ENCODE measurements around the gene NCOA5. TPM values are rescaled to one million over a fixed set of nuclear protein-coding genes. Genes with fewer than 3 reads are reported as not detected.

NCOA5 gene
- total RNA-seq, 1 donor from 2014 or later = 46.4 TPM

- DNase-seq (no peak), ATAC-seq (ENCODE audit: low read depth) (peak; percentile 53)
- POLR2A ChIA-PET = interaction anchor here (0.6 to 1.7 kb wide), 12 partner anchors 9 to 1133 kb away, joined by 3 to 18 read pairs (median 4); no protein-coding TSS in a partner anchor
- Mint-ChIP-seq H3K27me3 (no peaks in the 10 kb centered on the region), H3K9me3 (no peaks in the 10 kb centered on the region), H3K27ac (peak overlapping the region; percentile 79), H3K36me3 (ENCODE audit: low read depth) (no peaks in the 10 kb centered on the region), H3K4me1 (peaks cover 75% of the 10 kb centered on the region), H3K4me3 (peak overlapping the region; percentile 54)
- TF ChIP-seq, protein P1, sequence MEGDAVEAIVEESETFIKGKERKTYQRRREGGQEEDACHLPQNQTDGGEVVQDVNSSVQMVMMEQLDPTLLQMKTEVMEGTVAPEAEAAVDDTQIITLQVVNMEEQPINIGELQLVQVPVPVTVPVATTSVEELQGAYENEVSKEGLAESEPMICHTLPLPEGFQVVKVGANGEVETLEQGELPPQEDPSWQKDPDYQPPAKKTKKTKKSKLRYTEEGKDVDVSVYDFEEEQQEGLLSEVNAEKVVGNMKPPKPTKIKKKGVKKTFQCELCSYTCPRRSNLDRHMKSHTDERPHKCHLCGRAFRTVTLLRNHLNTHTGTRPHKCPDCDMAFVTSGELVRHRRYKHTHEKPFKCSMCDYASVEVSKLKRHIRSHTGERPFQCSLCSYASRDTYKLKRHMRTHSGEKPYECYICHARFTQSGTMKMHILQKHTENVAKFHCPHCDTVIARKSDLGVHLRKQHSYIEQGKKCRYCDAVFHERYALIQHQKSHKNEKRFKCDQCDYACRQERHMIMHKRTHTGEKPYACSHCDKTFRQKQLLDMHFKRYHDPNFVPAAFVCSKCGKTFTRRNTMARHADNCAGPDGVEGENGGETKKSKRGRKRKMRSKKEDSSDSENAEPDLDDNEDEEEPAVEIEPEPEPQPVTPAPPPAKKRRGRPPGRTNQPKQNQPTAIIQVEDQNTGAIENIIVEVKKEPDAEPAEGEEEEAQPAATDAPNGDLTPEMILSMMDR (IDR thresholded peaks at IDR 0.05) = no peak
- intact Hi-C loops (cut with micrococcal nuclease) = loop anchor here (1.0 kb wide), 1 partner anchor 8 kb away; no protein-coding TSS in a partner anchor
- CTCF ChIA-PET = interaction anchor here (0.9 kb wide), 1 partner anchor 97 kb away, joined by 3 read pairs; no protein-coding TSS in a partner anchor
Measured at GRCh38 chr20:46111028-46111835, 21.5 kb upstream of the NCOA5 start.

- DNase-seq (no peak), ATAC-seq (ENCODE audit: low read depth) (no peak)
- intact Hi-C loops (cut with micrococcal nuclease) = loop anchor here (1.0 to 5.0 kb wide), 4 partner anchors 9 to 742 kb away; partner anchors contain the start of genes CD40 and NCOA5
- Mint-ChIP-seq H3K4me3 (peak overlapping the region; percentile 56), H3K27me3 (no peaks in the 10 kb centered on the region), H3K4me1 (peaks cover 65% of the 10 kb centered on the region), H3K9me3 (no peaks in the 10 kb centered on the region), H3K36me3 (ENCODE audit: low read depth) (no peaks in the 10 kb centered on the region), H3K27ac (peak overlapping the region; percentile 92)
- CTCF ChIA-PET = interaction anchor here (0.8 kb wide), 1 partner anchor 9 kb away, joined by 3 read pairs; the partner anchor contains the start of gene CD40
- POLR2A ChIA-PET = interaction anchor here (1.0 to 3.1 kb wide), 2 partner anchors 10 to 12 kb away, joined by 3 to 55 read pairs; partner anchors contain the start of gene CD40
- TF ChIP-seq, protein P1 (IDR thresholded peaks at IDR 0.05) = no peak
Measured at GRCh38 chr20:46108976-46109375, 19.2 kb upstream of the NCOA5 start.

- Mint-ChIP-seq H3K27me3 (no peaks in the 10 kb centered on the region), H3K4me3 (peak overlapping the region; percentile 56), H3K36me3 (ENCODE audit: low read depth) (no peaks in the 10 kb centered on the region), H3K9me3 (no peaks in the 10 kb centered on the region), H3K27ac (peak overlapping the region; percentile 92), H3K4me1 (peaks cover 63% of the 10 kb centered on the region)
- TF ChIP-seq, protein P1 (IDR thresholded peaks at IDR 0.05) = no peak
- POLR2A ChIA-PET = interaction anchor here (1.0 to 3.1 kb wide), 6 partner anchors 10 to 22 kb away, joined by 3 to 55 read pairs (median 6); partner anchors contain the start of gene CD40
- ATAC-seq (ENCODE audit: low read depth) (peak; percentile 90), DNase-seq (no peak)
- intact Hi-C loops (cut with micrococcal nuclease) = loop anchor here (1.0 to 5.0 kb wide), 4 partner anchors 9 to 741 kb away; partner anchors contain the start of genes CD40 and NCOA5
- CTCF ChIA-PET = interaction anchor here (0.7 to 1.6 kb wide), 6 partner anchors 9 to 94 kb away, joined by 3 to 8 read pairs (median 6); no protein-coding TSS in a partner anchor
Measured at GRCh38 chr20:46108435-46108841, 18.7 kb upstream of the NCOA5 start.

DNA sequence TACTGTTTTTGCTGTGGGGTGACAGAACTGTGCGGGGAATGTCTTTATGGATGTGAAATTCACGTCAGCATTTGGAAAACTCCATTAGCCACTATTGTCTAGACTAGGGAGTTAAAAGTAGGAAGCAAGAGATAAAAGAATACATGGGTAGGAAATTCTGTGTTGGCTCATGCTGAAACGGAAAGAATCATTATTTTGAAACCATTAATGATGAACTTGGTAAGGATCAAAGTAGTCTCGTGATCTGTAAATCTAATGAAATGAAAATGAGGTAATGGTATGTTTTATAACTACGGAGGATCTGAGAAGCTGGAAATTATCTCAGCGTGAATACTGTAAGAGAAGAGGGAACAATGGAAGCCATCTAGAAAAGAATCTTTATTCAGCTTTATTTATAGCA is 17.3 kb upstream of the NCOA5 start:
- TF ChIP-seq, protein P1 (IDR thresholded peaks at IDR 0.05) = no peak
- Mint-ChIP-seq H3K36me3 (ENCODE audit: low read depth) (no peaks in the 10 kb centered on the region), H3K9me3 (no peaks in the 10 kb centered on the region), H3K27ac (peak overlapping the region; percentile 72), H3K4me3 (peak overlapping the region; percentile 24), H3K4me1 (peaks cover 52% of the 10 kb centered on the region), H3K27me3 (no peaks in the 10 kb centered on the region)
- DNase-seq = no peak
- ATAC-seq (ENCODE audit: low read depth) = no peak
- POLR2A ChIA-PET = interaction anchor here (1.0 to 3.1 kb wide), 6 partner anchors 7 to 24 kb away, joined by 3 to 55 read pairs (median 6); partner anchors contain the start of gene CD40
- CTCF ChIA-PET = interaction anchor here (1.0 to 1.6 kb wide), 5 partner anchors 7 to 93 kb away, joined by 3 to 8 read pairs (median 4); partner anchors contain the start of gene CD40
- intact Hi-C loops (cut with micrococcal nuclease) = loop anchor here (5.0 kb wide), 1 partner anchor 740 kb away; no protein-coding TSS in a partner anchor
